SK-N-SH (cell line): Measurements from ENCODE around the gene FHOD3. TPM values are rescaled to one million over a fixed set of nuclear protein-coding genes. Genes with fewer than 3 reads are reported as not detected.

ENCODE experiments used
- CTCF ChIA-PET: fragments of 300-600, 350-600 bp; formaldehyde crosslinking; extraction: SDS; loops from one replicate; lab custom pipeline; 2021; lab: Yijun Ruan, JAX
- POLR2A ChIA-PET: fragments of 350-600 bp; sonication (Branson Sonifier 250); formaldehyde crosslinking; extraction: SDS; loops from one replicate; lab custom pipeline; 2020; ENCODE audit warnings: antibody characterized with exemption, inconsistent platforms; lab: Yijun Ruan, JAX
- DNase-seq: peaks from one replicate; pipeline ENCODE4 v3.0.0; 2012
- H2AFZ ChIP-seq: fragments of 200-600 bp; sonication (generic); 2 replicates; pipeline ENCODE4 v1.8.1; 2016; ENCODE audit warnings: antibody characterized with exemption, mild to moderate bottlenecking, low read depth
- H3F3A ChIP-seq: fragments of 200-600 bp; sonication (generic); replicated peaks from 2 replicates; pipeline ENCODE3; 2016; ENCODE audit warnings: antibody characterized with exemption, mild to moderate bottlenecking; ENCODE audit not compliant: insufficient read depth
- H3K27ac ChIP-seq, 2 experiments: fragments of 200-500 bp in 1 of 2; fragments of 200-600 bp in 1 of 2; sonication (Bioruptor generic) in 1 of 2; sonication (generic), shearing (Covaris generic) in 1 of 2; 2 replicates each; pipeline versions ENCODE4 v1.5.1 to v1.6.1; 2014 to 2016; ENCODE audit warnings: low read depth in 2 of 2, inconsistent platforms in 1 of 2, low read length in 1 of 2, mild to moderate bottlenecking in 1 of 2, mixed read lengths in 1 of 2
- H3K27me3 ChIP-seq: fragments of 200-600 bp; sonication (generic), shearing (Covaris generic); 2 replicates; pipeline ENCODE4 v1.6.1; 2016; ENCODE audit warnings: mixed run types; ENCODE audit not compliant: insufficient read depth
- H3K36me3 ChIP-seq, 2 experiments: fragments of 200-500 bp in 1 of 2; fragments of 200-600 bp in 1 of 2; sonication (Bioruptor generic) in 1 of 2; sonication (generic) in 1 of 2; replicated peaks in 1 of 2; 2 replicates each; pipeline versions ENCODE3 to v1.5.1; 2014 to 2016; ENCODE audit warnings: low read length in 1 of 2, mild to moderate bottlenecking in 1 of 2; ENCODE audit not compliant: insufficient read depth in 2 of 2, control insufficient read depth in 1 of 2
- H3K4me1 ChIP-seq, 2 experiments: fragments of 200-500 bp in 1 of 2; fragments of 200-600 bp in 1 of 2; sonication (Bioruptor generic) in 1 of 2; sonication (generic), shearing (Covaris generic) in 1 of 2; 2 replicates each; pipeline versions ENCODE4 v1.5.1 to v1.6.1; 2014 to 2016; ENCODE audit warnings: low read depth in 1 of 2, low read length in 1 of 2, mixed run types in 1 of 2; ENCODE audit not compliant: insufficient read depth in 2 of 2, control insufficient read depth in 1 of 2
- H3K4me2 ChIP-seq: fragments of 200-600 bp; sonication (generic), shearing (Covaris generic); 2 replicates; pipeline ENCODE4 v1.6.1; 2017; ENCODE audit warnings: mixed run types
- H3K4me3 ChIP-seq, 2 experiments: fragments of 200-500 bp in 1 of 2; fragments of 200-600 bp in 1 of 2; sonication (Bioruptor generic) in 1 of 2; sonication (generic), shearing (Covaris generic) in 1 of 2; 2 replicates each; pipeline versions ENCODE4 v1.5.1 to v1.8.1; 2014 to 2016; ENCODE audit warnings: low read depth in 2 of 2, inconsistent platforms in 1 of 2, low read length in 1 of 2, mild to moderate bottlenecking in 1 of 2, mixed read lengths in 1 of 2, moderate library complexity in 1 of 2
- H3K79me2 ChIP-seq: fragments of 200-600 bp; sonication (generic); 2 replicates; pipeline ENCODE4 v1.8.1; 2017; ENCODE audit warnings: mild to moderate bottlenecking; ENCODE audit not compliant: insufficient read depth
- H3K9ac ChIP-seq: fragments of 200-600 bp; sonication (generic); 2 replicates; pipeline ENCODE4 v1.6.1; 2017; ENCODE audit warnings: mixed run types
- H3K9me2 ChIP-seq: fragments of 200-600 bp; sonication (generic); 2 replicates; pipeline ENCODE4 v1.6.1; 2017; ENCODE audit warnings: mixed run types
- H3K9me3 ChIP-seq: fragments of 200-600 bp; sonication (generic); 2 replicates; pipeline ENCODE4 v1.6.1; 2017; ENCODE audit warnings: mixed run types, mild to moderate bottlenecking, moderate library complexity
- H4K20me1 ChIP-seq: fragments of 200-600 bp; sonication (generic); 2 replicates; pipeline ENCODE4 v1.6.1; 2017; ENCODE audit warnings: mild to moderate bottlenecking, mixed run types; ENCODE audit not compliant: insufficient read depth
- ELF1 ChIP-seq: IDR thresholded peaks from 2 replicates; pipeline ENCODE4 v1.4.0; 2012
- EP300 ChIP-seq, 2 experiments: IDR thresholded peaks; 2 replicates each; pipeline versions ENCODE4 v1.4.0 to v1.6.1; 2012; ENCODE audit warnings: borderline replicate concordance in 1 of 2, low read depth in 1 of 2, low read length in 1 of 2
- EZH2phosphoT487 ChIP-seq: fragments of 200-600 bp; sonication (generic); IDR thresholded peaks from 2 replicates; pipeline ENCODE4 v1.6.1; 2017; ENCODE audit warnings: low read depth, mixed run types, mild to moderate bottlenecking, antibody characterized with exemption, moderate library complexity, borderline replicate concordance
- FOSL2 ChIP-seq: IDR thresholded peaks from 2 replicates; pipeline ENCODE4 v1.4.0; 2012; ENCODE audit warnings: low read depth, mild to moderate bottlenecking, moderate library complexity, borderline replicate concordance
- FOXM1 ChIP-seq: IDR thresholded peaks from 2 replicates; pipeline ENCODE4 v1.4.0; 2012; ENCODE audit warnings: low read depth, mild to moderate bottlenecking
- GATA2 ChIP-seq: sonication (generic); formaldehyde crosslinking; IDR thresholded peaks from 2 replicates; pipeline ENCODE4 v1.5.0; 2020; ENCODE audit warnings: mild to moderate bottlenecking, missing genetic modification reagents
- JUND ChIP-seq: IDR thresholded peaks from 2 replicates; pipeline ENCODE4 v1.4.0; 2012
- MEF2A ChIP-seq: IDR thresholded peaks from 2 replicates; pipeline ENCODE4 v1.4.0; 2012; ENCODE audit warnings: low read depth, borderline replicate concordance
- MXI1 ChIP-seq: IDR thresholded peaks from 2 replicates; pipeline ENCODE4 v1.6.1; 2012; ENCODE audit warnings: mild to moderate bottlenecking, low read depth, low read length, improper control_type of control experiment
- NRF1 ChIP-seq: IDR thresholded peaks from 2 replicates; pipeline ENCODE4 v1.6.1; 2012; ENCODE audit warnings: low read depth, mild to moderate bottlenecking, low read length
- POLR2AphosphoS5 ChIP-seq: IDR thresholded peaks from 2 replicates; pipeline ENCODE4 v1.6.1; 2012; ENCODE audit warnings: low read depth, low read length
- RAD21 ChIP-seq: IDR thresholded peaks from 2 replicates; pipeline ENCODE4 v1.6.1; 2012; ENCODE audit warnings: mild to moderate bottlenecking, low read length
- RFX5 ChIP-seq: IDR thresholded peaks from 2 replicates; pipeline ENCODE4 v1.6.1; 2012; ENCODE audit warnings: mild to moderate bottlenecking, improper control_type of control experiment, low read length
- RXRA ChIP-seq: IDR thresholded peaks from 2 replicates; pipeline ENCODE4 v1.4.0; 2012; ENCODE audit warnings: low read depth, mild to moderate bottlenecking, borderline replicate concordance
- SIN3A ChIP-seq: IDR thresholded peaks from 2 replicates; pipeline ENCODE4 v1.6.1; 2012; ENCODE audit warnings: low read depth, mild to moderate bottlenecking, low read length, moderate library complexity, borderline replicate concordance
- SMC3 ChIP-seq: IDR thresholded peaks from 2 replicates; pipeline ENCODE4 v1.6.1; 2012; ENCODE audit warnings: low read depth, low read length, improper control_type of control experiment
- TAF1 ChIP-seq: IDR thresholded peaks from 2 replicates; pipeline ENCODE4 v1.6.1; 2012; ENCODE audit warnings: low read depth, mild to moderate bottlenecking, low read length, moderate library complexity, borderline replicate concordance
- TEAD4 ChIP-seq: IDR thresholded peaks from 2 replicates; pipeline ENCODE4 v1.4.0; 2012; ENCODE audit warnings: mild to moderate bottlenecking, borderline replicate concordance; ENCODE audit not compliant: insufficient read depth
- YY1 ChIP-seq: IDR thresholded peaks from 2 replicates; pipeline ENCODE4 v1.4.0; 2012; ENCODE audit warnings: low read depth, mild to moderate bottlenecking
- WGBS: methylation state at CpG from one replicate; pipeline ENCODE4 v1.1.6; 2017; ENCODE audit warnings: low lambda C conversion rate; 5-methylcytosine and 5-hydroxymethylcytosine counted together
- polyA plus RNA-seq, 3 experiments: library from polyadenylated mRNA; depleted of rRNA; stranded (reverse); fragments of >200 nt; gene quantifications; 2 replicates each; pipeline ENCODE4 v1.2.3, GENCODE V29; 2012
- TF ChIP-seq, protein P1 (sequence below): IDR thresholded peaks from 2 replicates; pipeline ENCODE4 v1.4.0; 2012; ENCODE audit warnings: low read depth
- TF ChIP-seq, protein P2 (sequence below): IDR thresholded peaks from 2 replicates; pipeline ENCODE4 v1.4.0; 2012; ENCODE audit warnings: low read depth, borderline replicate concordance
- TF ChIP-seq, protein P3 (sequence below): fragments of 150-350 bp; IDR thresholded peaks from 2 replicates; pipeline ENCODE4 v1.6.1; 2017; ENCODE audit warnings: antibody characterized with exemption, low read length, low read depth, borderline replicate concordance
- TF ChIP-seq, protein P4 (sequence below): IDR thresholded peaks from 2 replicates; pipeline ENCODE4; 2012
- TF ChIP-seq, protein P5 (sequence below): IDR thresholded peaks from 2 replicates; pipeline ENCODE4 v1.4.0; 2012; ENCODE audit warnings: low read depth, borderline replicate concordance
- TF ChIP-seq, protein P6 (sequence below): IDR thresholded peaks from 2 replicates; pipeline ENCODE4 v1.6.1; 2012; ENCODE audit warnings: mild to moderate bottlenecking, low read depth, low read length, moderate library complexity

Gene FHOD3
- polyA plus RNA-seq, 1 of the 3 experiments (the other 2 are of a cell fraction) = 10.9 TPM

DNA sequence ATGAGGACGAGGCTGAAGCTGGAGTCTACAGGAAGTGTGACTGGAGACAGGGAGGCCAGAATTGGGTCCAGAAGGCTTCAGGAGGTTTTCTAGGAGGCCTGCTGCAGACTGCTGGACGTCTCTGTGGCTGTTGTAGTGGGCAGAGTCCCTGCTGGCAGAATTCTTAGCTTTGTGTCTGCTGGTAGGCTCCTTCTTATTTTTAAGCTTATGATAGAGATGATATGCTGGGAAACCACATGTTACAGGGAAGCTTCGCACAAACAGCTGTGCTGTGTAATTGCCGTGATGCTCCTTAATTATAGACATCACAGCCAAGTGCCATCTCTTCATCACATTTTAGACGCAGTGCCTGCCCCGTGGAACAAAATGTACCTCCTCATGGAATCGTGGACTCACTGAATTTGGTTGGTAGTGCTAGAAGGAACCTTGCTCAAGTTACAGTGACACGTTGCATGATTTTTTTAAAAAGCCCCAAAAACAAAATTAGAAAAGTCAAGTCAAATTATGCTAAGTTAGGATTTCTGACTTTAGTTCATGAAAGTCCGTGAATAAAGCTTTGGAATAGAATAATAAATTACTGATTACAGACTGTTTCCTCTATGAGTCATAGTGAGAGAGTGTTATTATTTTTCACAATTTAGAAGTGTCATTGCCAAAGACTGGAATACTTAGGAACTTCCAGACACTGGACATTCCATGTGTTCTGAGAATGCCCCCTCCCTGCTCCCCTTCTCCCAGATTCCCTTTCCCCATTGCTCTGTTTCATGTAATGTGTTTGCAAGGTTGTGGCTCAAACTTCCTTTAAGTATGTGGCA, 144.1 kb downstream of the FHOD3 start:
- Histone ChIP-seq H3F3A (peaks cover 11% of the 10 kb centered on the region), H3K4me3 (no peak overlapping the region), H3K9me3 (no peaks in the 10 kb centered on the region), H3K9ac (peak overlapping the region; percentile 2; the same call in 1 of the 2 replicates), H3K4me2 (peak overlapping the region; percentile 29), H3K27ac (peak overlapping the region; percentile 50 to 82), H3K9me2 (no peaks in the 10 kb centered on the region), H3K36me3 (no peaks in the 10 kb centered on the region), H3K4me1 (peaks cover 11 to 41% of the 10 kb centered on the region in 2 experiments; a peak in 3 of 4 replicates), H4K20me1 (no peaks in the 10 kb centered on the region), H3K27me3 (no peaks in the 10 kb centered on the region), H3K79me2 (no peaks in the 10 kb centered on the region), H2AFZ (no peak overlapping the region)
- WGBS = 50% methylated on average over 9 of the region's 9 CpGs
- POLR2A ChIA-PET = no interaction called here
- DNase-seq = no peak
- CTCF ChIA-PET = interaction anchor here (0.6 to 2.4 kb wide), 4 partner anchors 11 to 22 kb away, joined by 3 to 6 read pairs (median 5); no protein-coding TSS in a partner anchor
- TF ChIP-seq MXI1 = no peak
- TF ChIP-seq, protein P1, sequence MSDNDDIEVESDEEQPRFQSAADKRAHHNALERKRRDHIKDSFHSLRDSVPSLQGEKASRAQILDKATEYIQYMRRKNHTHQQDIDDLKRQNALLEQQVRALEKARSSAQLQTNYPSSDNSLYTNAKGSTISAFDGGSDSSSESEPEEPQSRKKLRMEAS = no peak
- TF ChIP-seq POLR2AphosphoS5 = no peak
- no peak for TF ChIP-seq SMC3
- no peak for TF ChIP-seq EZH2phosphoT487
- peak; percentile 53 for TF ChIP-seq JUND
- TF ChIP-seq MEF2A = 0 out of 2 replicates have a peak, but pooled peaks have one; percentile 7
- TF ChIP-seq RAD21 = no peak
- no peak for TF ChIP-seq ELF1
- TF ChIP-seq, protein P2, sequence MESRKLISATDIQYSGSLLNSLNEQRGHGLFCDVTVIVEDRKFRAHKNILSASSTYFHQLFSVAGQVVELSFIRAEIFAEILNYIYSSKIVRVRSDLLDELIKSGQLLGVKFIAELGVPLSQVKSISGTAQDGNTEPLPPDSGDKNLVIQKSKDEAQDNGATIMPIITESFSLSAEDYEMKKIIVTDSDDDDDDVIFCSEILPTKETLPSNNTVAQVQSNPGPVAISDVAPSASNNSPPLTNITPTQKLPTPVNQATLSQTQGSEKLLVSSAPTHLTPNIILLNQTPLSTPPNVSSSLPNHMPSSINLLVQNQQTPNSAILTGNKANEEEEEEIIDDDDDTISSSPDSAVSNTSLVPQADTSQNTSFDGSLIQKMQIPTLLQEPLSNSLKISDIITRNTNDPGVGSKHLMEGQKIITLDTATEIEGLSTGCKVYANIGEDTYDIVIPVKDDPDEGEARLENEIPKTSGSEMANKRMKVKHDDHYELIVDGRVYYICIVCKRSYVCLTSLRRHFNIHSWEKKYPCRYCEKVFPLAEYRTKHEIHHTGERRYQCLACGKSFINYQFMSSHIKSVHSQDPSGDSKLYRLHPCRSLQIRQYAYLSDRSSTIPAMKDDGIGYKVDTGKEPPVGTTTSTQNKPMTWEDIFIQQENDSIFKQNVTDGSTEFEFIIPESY = no peak
- TF ChIP-seq TAF1 = no peak
- TF ChIP-seq, protein P3, sequence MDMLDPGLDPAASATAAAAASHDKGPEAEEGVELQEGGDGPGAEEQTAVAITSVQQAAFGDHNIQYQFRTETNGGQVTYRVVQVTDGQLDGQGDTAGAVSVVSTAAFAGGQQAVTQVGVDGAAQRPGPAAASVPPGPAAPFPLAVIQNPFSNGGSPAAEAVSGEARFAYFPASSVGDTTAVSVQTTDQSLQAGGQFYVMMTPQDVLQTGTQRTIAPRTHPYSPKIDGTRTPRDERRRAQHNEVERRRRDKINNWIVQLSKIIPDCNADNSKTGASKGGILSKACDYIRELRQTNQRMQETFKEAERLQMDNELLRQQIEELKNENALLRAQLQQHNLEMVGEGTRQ = no peak
- TF ChIP-seq, protein P4, sequence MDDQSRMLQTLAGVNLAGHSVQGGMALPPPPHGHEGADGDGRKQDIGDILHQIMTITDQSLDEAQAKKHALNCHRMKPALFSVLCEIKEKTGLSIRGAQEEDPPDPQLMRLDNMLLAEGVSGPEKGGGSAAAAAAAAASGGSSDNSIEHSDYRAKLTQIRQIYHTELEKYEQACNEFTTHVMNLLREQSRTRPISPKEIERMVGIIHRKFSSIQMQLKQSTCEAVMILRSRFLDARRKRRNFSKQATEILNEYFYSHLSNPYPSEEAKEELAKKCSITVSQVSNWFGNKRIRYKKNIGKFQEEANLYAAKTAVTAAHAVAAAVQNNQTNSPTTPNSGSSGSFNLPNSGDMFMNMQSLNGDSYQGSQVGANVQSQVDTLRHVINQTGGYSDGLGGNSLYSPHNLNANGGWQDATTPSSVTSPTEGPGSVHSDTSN = peak; percentile 59
- no peak for TF ChIP-seq YY1
- TF ChIP-seq EP300 (IDR thresholded peaks at IDR 0.05; ENCODE audit: borderline replicate concordance in 1 of 2, low read depth in 1 of 2, low read length in 1 of 2) = no peak
- no peak for TF ChIP-seq RXRA
- TF ChIP-seq NRF1 = no peak
- TF ChIP-seq RFX5 = no peak
- no peak for TF ChIP-seq FOXM1
- no peak for TF ChIP-seq TEAD4
- TF ChIP-seq GATA2 (CRISPR knock-in tag) = no peak
- no peak for TF ChIP-seq SIN3A
- TF ChIP-seq, protein P5, sequence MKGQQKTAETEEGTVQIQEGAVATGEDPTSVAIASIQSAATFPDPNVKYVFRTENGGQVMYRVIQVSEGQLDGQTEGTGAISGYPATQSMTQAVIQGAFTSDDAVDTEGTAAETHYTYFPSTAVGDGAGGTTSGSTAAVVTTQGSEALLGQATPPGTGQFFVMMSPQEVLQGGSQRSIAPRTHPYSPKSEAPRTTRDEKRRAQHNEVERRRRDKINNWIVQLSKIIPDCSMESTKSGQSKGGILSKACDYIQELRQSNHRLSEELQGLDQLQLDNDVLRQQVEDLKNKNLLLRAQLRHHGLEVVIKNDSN = no peak
- TF ChIP-seq, protein P6, sequence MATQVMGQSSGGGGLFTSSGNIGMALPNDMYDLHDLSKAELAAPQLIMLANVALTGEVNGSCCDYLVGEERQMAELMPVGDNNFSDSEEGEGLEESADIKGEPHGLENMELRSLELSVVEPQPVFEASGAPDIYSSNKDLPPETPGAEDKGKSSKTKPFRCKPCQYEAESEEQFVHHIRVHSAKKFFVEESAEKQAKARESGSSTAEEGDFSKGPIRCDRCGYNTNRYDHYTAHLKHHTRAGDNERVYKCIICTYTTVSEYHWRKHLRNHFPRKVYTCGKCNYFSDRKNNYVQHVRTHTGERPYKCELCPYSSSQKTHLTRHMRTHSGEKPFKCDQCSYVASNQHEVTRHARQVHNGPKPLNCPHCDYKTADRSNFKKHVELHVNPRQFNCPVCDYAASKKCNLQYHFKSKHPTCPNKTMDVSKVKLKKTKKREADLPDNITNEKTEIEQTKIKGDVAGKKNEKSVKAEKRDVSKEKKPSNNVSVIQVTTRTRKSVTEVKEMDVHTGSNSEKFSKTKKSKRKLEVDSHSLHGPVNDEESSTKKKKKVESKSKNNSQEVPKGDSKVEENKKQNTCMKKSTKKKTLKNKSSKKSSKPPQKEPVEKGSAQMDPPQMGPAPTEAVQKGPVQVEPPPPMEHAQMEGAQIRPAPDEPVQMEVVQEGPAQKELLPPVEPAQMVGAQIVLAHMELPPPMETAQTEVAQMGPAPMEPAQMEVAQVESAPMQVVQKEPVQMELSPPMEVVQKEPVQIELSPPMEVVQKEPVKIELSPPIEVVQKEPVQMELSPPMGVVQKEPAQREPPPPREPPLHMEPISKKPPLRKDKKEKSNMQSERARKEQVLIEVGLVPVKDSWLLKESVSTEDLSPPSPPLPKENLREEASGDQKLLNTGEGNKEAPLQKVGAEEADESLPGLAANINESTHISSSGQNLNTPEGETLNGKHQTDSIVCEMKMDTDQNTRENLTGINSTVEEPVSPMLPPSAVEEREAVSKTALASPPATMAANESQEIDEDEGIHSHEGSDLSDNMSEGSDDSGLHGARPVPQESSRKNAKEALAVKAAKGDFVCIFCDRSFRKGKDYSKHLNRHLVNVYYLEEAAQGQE = no peak
- TF ChIP-seq FOSL2 = peak; percentile 47
